ENCODE data around the gene ARF6.
A peak's percentile ranks its signal among the peaks of the same experiment; 100 is the strongest.
"Not testable (repeated sequence)": the region's sequence is repeated elsewhere in the genome, so short reads cannot be mapped to it uniquely, and the experiment has no call there.

The ARF6 gene

GRCh38 chr14:49893309-49894213 is 679 bp downstream of the ARF6 start:
- H3K4me3 Mint-ChIP-seq, result peak overlapping the region; percentile 100
- no peaks in the 10 kb centered on the region for H3K9me3 Mint-ChIP-seq (ENCODE audit: low read depth)
- H3K36me3 Mint-ChIP-seq, result peaks cover 36% of the 10 kb centered on the region
- H3K27me3 Mint-ChIP-seq, result no peaks in the 10 kb centered on the region
- H3K27ac Mint-ChIP-seq, result peak overlapping the region; percentile 100
- H3K4me1 Mint-ChIP-seq (ENCODE audit: low read depth), result peaks cover 27% of the 10 kb centered on the region

DNA sequence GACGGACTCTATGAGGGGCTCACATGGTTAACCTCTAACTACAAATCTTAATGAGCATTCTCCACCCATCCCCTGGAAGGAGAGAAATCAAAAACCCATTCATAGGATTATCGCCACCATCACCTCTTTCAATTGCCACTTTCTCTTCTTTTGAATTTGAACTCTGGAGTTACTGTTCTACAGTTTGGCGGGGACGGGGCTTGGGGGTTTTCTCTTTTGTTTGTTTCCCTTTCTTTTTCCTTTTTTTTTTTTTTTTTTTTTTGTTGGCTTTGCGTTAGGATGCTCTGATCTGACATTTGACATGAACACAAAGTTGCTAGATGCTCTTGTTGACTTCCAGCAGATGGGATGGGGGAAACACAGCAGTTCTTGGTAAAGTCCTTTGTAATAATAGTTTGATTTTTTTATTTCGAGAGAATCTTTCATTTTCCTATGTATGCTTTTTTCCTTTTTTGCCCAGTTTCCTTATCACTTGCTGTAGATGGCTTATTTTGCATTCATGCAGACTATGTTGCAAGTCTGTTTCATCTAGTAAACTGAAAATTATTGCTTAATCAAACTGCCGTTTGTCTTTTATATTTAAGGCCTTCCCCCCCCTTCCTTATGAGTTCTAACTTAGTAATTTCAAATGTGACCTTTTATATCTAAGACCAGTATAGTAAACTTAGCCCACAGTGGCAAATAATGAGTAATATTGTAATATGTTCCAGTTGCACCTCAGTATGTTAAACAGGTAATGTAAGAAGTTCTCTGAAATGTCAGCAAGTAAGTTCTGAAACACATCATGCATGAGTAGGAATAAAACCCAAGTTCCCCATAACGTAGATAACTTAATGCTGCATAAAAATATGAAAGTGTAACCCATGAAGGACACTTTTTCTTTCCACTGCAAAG is 1.6 kb downstream of the ARF6 start:
- Mint-ChIP-seq H3K36me3 (peaks cover 36% of the 10 kb centered on the region), H3K27ac (peak overlapping the region; percentile 99), H3K4me3 (peak overlapping the region; percentile 100), H3K4me1 (ENCODE audit: low read depth) (peaks cover 36% of the 10 kb centered on the region)
- H3K27me3 Mint-ChIP-seq; H3K9me3 Mint-ChIP-seq (ENCODE audit: low read depth): not testable (repeated sequence)

DNA sequence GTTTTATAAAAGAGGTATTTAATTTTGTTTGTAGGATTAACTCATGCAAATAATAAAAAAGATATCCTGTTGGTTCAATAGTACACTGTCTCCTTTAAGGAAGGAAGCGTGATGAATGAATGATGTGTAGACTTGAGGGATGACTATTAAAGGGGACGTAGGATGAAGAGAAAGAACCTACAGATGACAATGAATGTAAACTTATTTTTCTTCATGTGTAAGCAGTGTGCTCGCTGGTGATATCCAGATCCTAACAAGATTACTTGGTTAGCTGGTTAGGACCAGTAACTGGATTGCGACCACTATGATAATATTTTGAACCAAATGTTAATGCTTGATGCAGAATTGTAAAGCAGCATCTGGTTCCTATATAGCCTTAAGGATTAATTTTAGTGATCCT is 2.6 kb downstream of the ARF6 start:
- H3K36me3 Mint-ChIP-seq, result peaks cover 36% of the 10 kb centered on the region

GRCh38 chr14:49896272-49896671 is 3.4 kb downstream of the ARF6 start:
- H3K9me3 Mint-ChIP-seq (ENCODE audit: low read depth); H3K27me3 Mint-ChIP-seq: not testable (repeated sequence)
- H3K36me3 Mint-ChIP-seq, result peaks cover 36% of the 10 kb centered on the region
- peaks cover 42% of the 10 kb centered on the region for H3K4me1 Mint-ChIP-seq (ENCODE audit: low read depth)
- peak overlapping the region; percentile 99 for H3K27ac Mint-ChIP-seq
- H3K4me3 Mint-ChIP-seq, result peak overlapping the region; percentile 100

More for the DNA sequence above, 2.6 kb downstream of the ARF6 start:
- Mint-ChIP-seq H3K9me3 (ENCODE audit: low read depth) (no peaks in the 10 kb centered on the region), H3K4me1 (ENCODE audit: low read depth) (peaks cover 42% of the 10 kb centered on the region), H3K27me3 (no peaks in the 10 kb centered on the region), H3K27ac (peak overlapping the region; percentile 99), H3K4me3 (peak overlapping the region; percentile 100)

- peak overlapping the region; percentile 94 for H3K27ac Mint-ChIP-seq
- H3K27me3 Mint-ChIP-seq, result no peaks in the 10 kb centered on the region
- H3K4me3 Mint-ChIP-seq, result peak overlapping the region; percentile 100
- peaks cover 38% of the 10 kb centered on the region for H3K4me1 Mint-ChIP-seq (ENCODE audit: low read depth)
- peaks cover 36% of the 10 kb centered on the region for H3K36me3 Mint-ChIP-seq
- H3K9me3 Mint-ChIP-seq (ENCODE audit: low read depth), result no peaks in the 10 kb centered on the region
Measured at GRCh38 chr14:49896966-49897365, 4.1 kb downstream of the ARF6 start.

DNA sequence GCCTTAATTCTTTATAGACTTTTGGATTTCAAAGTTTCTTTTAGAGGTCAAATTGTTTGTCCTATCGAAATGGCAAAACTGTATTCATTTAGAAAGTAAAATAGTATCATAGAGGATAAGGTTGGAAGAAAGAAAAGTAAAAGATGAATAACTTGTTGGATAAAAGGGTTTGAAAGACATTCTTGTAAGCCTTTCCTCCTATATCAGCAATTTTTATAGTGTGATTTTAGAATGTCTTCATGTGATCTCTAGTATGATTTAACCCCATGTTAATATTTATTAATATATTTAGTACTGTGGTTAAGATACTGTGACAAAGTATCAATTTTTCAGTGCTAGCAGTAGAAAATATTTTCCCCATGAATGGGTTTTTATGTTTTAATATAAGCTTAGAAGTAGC is 4.5 kb downstream of the ARF6 start:
- H3K4me1 Mint-ChIP-seq (ENCODE audit: low read depth), result peaks cover 37% of the 10 kb centered on the region
- H3K4me3 Mint-ChIP-seq, result peak overlapping the region; percentile 100
- H3K9me3 Mint-ChIP-seq (ENCODE audit: low read depth), result no peaks in the 10 kb centered on the region
- H3K36me3 Mint-ChIP-seq, result peaks cover 38% of the 10 kb centered on the region
- H3K27ac Mint-ChIP-seq, result peak overlapping the region; percentile 99
- H3K27me3 Mint-ChIP-seq, result no peaks in the 10 kb centered on the region

DNA sequence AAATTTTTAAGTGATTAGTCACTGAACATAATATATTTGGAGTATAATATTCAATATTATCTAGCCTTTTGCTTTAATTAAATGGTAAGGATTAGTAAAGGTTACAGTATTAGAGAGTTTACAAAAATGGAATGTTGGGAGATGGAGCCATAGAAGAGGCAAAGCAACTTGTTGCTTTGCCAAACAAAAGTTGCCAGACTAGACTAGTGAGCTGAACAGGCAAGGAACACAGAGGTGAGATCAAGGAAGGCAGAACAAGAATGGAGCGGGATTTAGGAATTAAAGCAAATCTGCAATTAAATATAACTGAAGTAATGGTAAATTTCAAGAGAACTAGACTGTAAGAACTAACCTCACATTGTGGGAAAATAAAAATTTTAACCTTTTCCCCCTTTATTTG is 5.1 kb downstream of the ARF6 start:
- peaks cover 38% of the 10 kb centered on the region for H3K36me3 Mint-ChIP-seq
- H3K27ac Mint-ChIP-seq, result peak overlapping the region; percentile 99
- peaks cover 37% of the 10 kb centered on the region for H3K4me1 Mint-ChIP-seq (ENCODE audit: low read depth)

DNA sequence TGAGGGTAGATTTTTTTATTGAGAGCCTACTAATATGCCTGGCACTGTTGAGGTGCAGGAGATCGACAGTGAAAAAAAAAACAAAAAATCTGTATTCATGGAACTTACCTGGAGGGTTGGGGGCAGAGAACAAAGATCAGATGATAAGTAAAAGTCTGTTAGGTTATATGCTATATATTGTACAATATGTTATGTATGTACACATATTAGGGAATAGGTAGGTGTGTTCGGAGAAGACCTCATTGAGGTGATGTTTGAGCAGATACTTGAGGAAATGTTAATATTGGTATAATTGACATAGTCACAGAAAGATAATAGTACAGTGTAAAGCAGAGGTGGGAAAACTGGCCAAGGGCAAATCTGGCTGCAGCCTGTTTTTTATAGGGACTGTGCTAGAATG is 5.6 kb downstream of the ARF6 start:
- Mint-ChIP-seq H3K4me1 (ENCODE audit: low read depth) (peaks cover 37% of the 10 kb centered on the region), H3K4me3 (peak overlapping the region; percentile 100), H3K36me3 (peaks cover 38% of the 10 kb centered on the region)

More for the DNA sequence above, 5.1 kb downstream of the ARF6 start:
- Mint-ChIP-seq H3K27me3 (no peaks in the 10 kb centered on the region), H3K4me3 (peak overlapping the region; percentile 100), H3K9me3 (ENCODE audit: low read depth) (no peaks in the 10 kb centered on the region)

DNA sequence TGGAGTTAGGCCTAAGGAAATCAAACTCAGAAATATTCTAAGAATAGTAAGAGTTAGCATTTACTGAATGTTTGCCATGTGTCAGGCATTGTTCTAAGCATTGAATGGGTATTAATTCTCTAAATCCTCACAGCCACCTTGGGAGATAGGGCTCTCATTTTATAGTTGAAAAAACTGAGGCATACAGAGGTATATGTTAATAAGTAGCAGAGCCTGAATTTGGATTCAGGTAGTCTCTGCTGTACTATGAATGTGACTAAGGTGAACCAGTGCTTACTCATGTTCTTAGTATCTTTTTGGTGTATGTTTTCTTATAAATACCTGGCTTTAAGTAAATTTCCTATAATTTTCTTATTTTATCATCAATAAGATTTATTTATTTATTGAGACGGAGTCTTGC is 8.1 kb downstream of the ARF6 start:
- Mint-ChIP-seq H3K9me3 (ENCODE audit: low read depth) (no peaks in the 10 kb centered on the region), H3K36me3 (peaks cover 16% of the 10 kb centered on the region), H3K27me3 (no peaks in the 10 kb centered on the region), H3K27ac (peak overlapping the region; percentile 28), H3K4me1 (ENCODE audit: low read depth) (peaks cover 37% of the 10 kb centered on the region), H3K4me3 (no peak overlapping the region)

More for the DNA sequence above, 5.6 kb downstream of the ARF6 start:
- no peaks in the 10 kb centered on the region for H3K27me3 Mint-ChIP-seq
- H3K9me3 Mint-ChIP-seq (ENCODE audit: low read depth), result no peaks in the 10 kb centered on the region
- peak overlapping the region; percentile 99 for H3K27ac Mint-ChIP-seq

DNA sequence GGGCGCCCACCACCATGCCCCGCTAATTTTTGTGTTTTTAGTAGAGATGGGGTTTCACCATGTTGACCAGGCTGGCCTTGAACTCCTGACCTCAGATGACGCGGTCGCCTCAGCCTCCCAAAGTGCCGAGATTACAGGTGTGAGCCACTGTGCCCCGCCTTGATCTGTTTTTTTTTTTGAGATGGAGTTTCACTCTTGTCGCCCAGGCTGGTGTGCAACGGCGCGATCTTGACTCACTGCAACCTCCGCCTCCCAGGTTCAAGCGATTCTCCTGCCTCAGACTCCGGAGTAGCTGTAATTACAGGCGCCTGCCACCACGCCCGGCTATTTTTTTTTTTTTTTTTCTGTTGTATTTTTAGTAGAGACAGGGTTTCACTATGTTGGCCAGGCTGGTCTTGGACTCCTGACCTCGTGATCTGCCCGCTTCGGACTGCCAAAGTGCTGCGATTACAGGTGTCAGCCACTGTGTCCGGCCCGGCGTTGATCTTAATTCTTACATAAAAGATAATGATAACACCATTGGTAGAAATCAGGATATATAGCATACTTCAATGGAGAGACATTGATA is 9.9 kb downstream of the ARF6 start:
- peaks cover 41% of the 10 kb centered on the region for H3K4me1 Mint-ChIP-seq (ENCODE audit: low read depth)
- H3K9me3 Mint-ChIP-seq (ENCODE audit: low read depth); H3K27ac Mint-ChIP-seq; H3K4me3 Mint-ChIP-seq; H3K36me3 Mint-ChIP-seq; H3K27me3 Mint-ChIP-seq: not testable (repeated sequence)

DNA sequence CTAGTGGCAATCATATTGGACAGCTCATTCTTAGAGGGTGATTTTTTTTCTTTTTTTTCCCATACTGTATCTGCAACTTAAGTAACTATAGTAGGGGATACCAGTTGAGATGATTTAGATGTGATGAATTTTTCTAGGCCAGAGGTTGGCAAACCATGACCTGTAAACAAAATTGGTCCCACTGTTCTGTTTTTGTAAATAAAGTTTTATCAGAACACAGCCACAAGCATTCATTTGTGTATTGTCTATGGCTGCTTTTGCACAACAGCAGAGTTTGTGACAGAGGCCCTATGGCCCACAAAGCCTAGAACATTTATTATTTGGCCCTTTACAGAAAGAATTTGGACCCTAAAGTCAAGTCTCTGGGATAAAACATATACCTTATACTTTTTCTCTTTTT is 11.4 kb downstream of the ARF6 start:
- Mint-ChIP-seq H3K36me3 (peaks cover 2% of the 10 kb centered on the region), H3K27ac (peak overlapping the region; percentile 64), H3K4me1 (ENCODE audit: low read depth) (peaks cover 33% of the 10 kb centered on the region), H3K4me3 (no peak overlapping the region), H3K27me3 (no peaks in the 10 kb centered on the region), H3K9me3 (ENCODE audit: low read depth) (no peaks in the 10 kb centered on the region)

GRCh38 chr14:49905989-49906388 is 13.1 kb downstream of the ARF6 start:
- Mint-ChIP-seq H3K4me3 (no peak overlapping the region), H3K9me3 (ENCODE audit: low read depth) (no peaks in the 10 kb centered on the region), H3K4me1 (ENCODE audit: low read depth) (peaks cover 33% of the 10 kb centered on the region), H3K27ac (no peak overlapping the region), H3K27me3 (no peaks in the 10 kb centered on the region), H3K36me3 (peaks cover 2% of the 10 kb centered on the region)

DNA sequence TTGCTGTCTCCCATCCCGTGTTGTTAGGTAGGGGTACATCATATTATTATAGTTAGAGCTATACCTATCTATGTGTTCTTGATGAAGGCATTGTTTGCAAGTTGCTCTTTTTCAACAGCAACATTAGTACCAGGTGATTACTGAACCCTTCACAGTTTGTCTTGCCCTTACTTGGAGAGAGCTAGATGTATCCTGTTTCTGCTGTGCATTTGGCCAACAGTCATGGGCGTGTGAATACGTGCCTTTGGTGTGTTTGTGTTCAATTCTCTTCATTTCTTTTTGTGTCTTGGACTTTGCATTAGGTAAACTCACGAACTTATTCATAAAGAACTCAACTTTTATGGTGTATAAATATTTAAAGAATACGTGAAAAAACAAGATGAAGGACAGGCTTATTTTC is 14.3 kb downstream of the ARF6 start:
- Mint-ChIP-seq H3K4me3 (peak overlapping the region; percentile 83), H3K27me3 (no peaks in the 10 kb centered on the region), H3K27ac (peak overlapping the region; percentile 87), H3K9me3 (ENCODE audit: low read depth) (no peaks in the 10 kb centered on the region), H3K4me1 (ENCODE audit: low read depth) (peaks cover 39% of the 10 kb centered on the region), H3K36me3 (peaks cover 1% of the 10 kb centered on the region)

DNA sequence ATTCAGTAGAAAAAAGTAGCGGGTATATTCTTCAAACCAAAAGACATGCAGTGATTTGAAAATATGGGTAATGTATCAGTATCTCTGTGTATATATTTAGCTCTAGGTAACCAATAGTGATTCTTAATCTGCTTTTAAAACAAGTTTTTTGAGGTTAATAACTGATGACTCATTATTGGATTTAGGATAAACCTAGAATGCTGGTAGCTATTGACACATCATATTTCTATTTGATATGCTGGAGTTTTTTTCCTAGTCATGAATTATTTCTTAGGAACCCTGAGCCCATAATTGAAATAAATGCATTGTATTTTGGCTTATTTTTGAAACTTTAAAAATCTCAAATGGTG is 15.5 kb downstream of the ARF6 start:
- Mint-ChIP-seq H3K9me3 (ENCODE audit: low read depth) (no peaks in the 10 kb centered on the region), H3K4me1 (ENCODE audit: low read depth) (peaks cover 38% of the 10 kb centered on the region), H3K27ac (peak overlapping the region; percentile 50), H3K27me3 (no peaks in the 10 kb centered on the region), H3K4me3 (no peak overlapping the region), H3K36me3 (no peaks in the 10 kb centered on the region)

GRCh38 chr14:49909016-49909415 is 16.1 kb downstream of the ARF6 start:
- H3K9me3 Mint-ChIP-seq (ENCODE audit: low read depth), result no peaks in the 10 kb centered on the region
- no peak overlapping the region for H3K27ac Mint-ChIP-seq
- H3K4me3 Mint-ChIP-seq, result no peak overlapping the region
- H3K27me3 Mint-ChIP-seq, result no peaks in the 10 kb centered on the region
- H3K36me3 Mint-ChIP-seq, result no peaks in the 10 kb centered on the region
- H3K4me1 Mint-ChIP-seq (ENCODE audit: low read depth), result peaks cover 38% of the 10 kb centered on the region

Data from activated naive CD8-positive, alpha-beta T cell (primary cell).